Small intestine (tissue), 7 donors: Measurements from ENCODE around the gene IRS4. TPM values are rescaled to one million over a fixed set of nuclear protein-coding genes. Genes with fewer than 3 reads are reported as not detected.

ENCODE experiments used
- DNase-seq, 2 donors: peaks; one replicate each; pipeline versions ENCODE4 v3.0.0 to v3.0.0-alpha.2; 2013
- FAIRE-seq: peaks from 2 replicates; lab custom pipeline; 2012; peaks lifted over from hg19 to GRCh38; lab: Jason Lieb, UNC
- H3K27ac ChIP-seq, 3 donors: one replicate each; pipeline ENCODE4 v1.5.1; 2013; ENCODE audit warnings: low read length in 2 of 3, mild to moderate bottlenecking in 2 of 3, control low read depth in 1 of 3, inconsistent platforms in 1 of 3, low read depth in 1 of 3, moderate library complexity in 1 of 3
- H3K27me3 ChIP-seq, 3 donors: one replicate each; pipeline ENCODE4 v1.6.1; 2013; ENCODE audit warnings: low read length in 3 of 3, inconsistent platforms in 1 of 3; ENCODE audit not compliant: control insufficient read depth in 3 of 3, insufficient read depth in 3 of 3
- H3K36me3 ChIP-seq, 3 donors: one replicate each; pipeline ENCODE4 v1.6.1; 2013; ENCODE audit warnings: low read length in 3 of 3, inconsistent platforms in 1 of 3, low read depth in 1 of 3, mild to moderate bottlenecking in 1 of 3, moderate library complexity in 1 of 3; ENCODE audit not compliant: control insufficient read depth in 3 of 3, insufficient read depth in 2 of 3
- H3K4me1 ChIP-seq, 3 donors: one replicate each; pipeline ENCODE4 v1.6.1; 2013; ENCODE audit warnings: low read length in 2 of 3, inconsistent platforms in 1 of 3, low read depth in 1 of 3, mild to moderate bottlenecking in 1 of 3, moderate library complexity in 1 of 3; ENCODE audit not compliant: control insufficient read depth in 3 of 3, insufficient read depth in 2 of 3
- H3K4me3 ChIP-seq, 3 donors: one replicate each; pipeline ENCODE4 v1.5.1; 2013; ENCODE audit warnings: low read length in 3 of 3, control low read depth in 1 of 3, inconsistent platforms in 1 of 3, low read depth in 1 of 3, mild to moderate bottlenecking in 1 of 3, moderate library complexity in 1 of 3
- H3K9me3 ChIP-seq, 2 donors: one replicate each; pipeline ENCODE4 v1.6.1; 2013; ENCODE audit warnings: low read depth in 1 of 2, low read length in 1 of 2; ENCODE audit not compliant: control insufficient read depth in 2 of 2, insufficient read depth in 1 of 2
- WGBS, 3 donors: extraction: QIAGEN DNeasy Blood & Tissue Kit; methylation state at CpG; one replicate each; pipeline ENCODE4 v1.1.7; 2013; 5-methylcytosine and 5-hydroxymethylcytosine counted together
- polyA plus RNA-seq, 4 donors: library from polyadenylated mRNA; stranded (reverse) in 3 of 4; unstranded in 1 of 4; fragments of 200-250 nt in 3 of 4; fragments of 120-200 nt in 1 of 4; gene quantifications; one replicate each; pipeline versions ENCODE4 v1.2.1 to v1.2.3, GENCODE V29; 2013
- donor health status: healthy with polysubstance abuse.
- donor health status: control.
- donor health status: control.
- donor health status: Bipolar disorder and iron deficiency.
- donor health status: healthy.

The IRS4 gene
- polyA plus RNA-seq, 4 donors: 0.04 TPM; not detected in 3

DNA sequence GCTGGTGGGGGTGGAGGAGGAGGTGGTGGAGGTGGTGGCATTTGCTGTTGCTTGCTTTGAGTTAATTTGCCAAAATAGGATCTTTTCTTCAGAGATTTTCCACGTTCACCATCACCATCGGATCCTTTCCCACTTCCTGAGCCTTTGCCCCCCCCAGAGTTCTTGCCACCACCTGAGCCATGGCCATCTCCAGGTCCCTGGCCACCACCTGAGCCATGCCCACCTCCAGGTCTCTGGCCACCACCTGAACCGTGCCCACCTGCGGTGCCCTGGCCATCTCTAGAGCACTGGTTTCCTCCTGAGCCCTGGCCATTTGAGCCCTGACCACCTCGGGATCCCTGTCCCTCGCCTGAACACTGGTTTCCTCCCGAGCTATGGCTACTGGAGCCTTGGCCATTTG is 1.9 kb downstream of the IRS4 start:
- Histone ChIP-seq H3K27me3 (peaks cover 0 to 68% (median 10%) of the 10 kb centered on the region in 3 donors), H3K4me1 (no peaks in the 10 kb centered on the region), H3K9me3 (no peaks in the 10 kb centered on the region), H3K4me3 (no peak overlapping the region), H3K36me3 (no peaks in the 10 kb centered on the region), H3K27ac (no peak overlapping the region)
- 64 to 78% (median 64%) methylated on average over 6 to 7 of the region's 7 CpGs for WGBS, 3 donors
- DNase-seq (no peak), FAIRE-seq (no peak)

DNA sequence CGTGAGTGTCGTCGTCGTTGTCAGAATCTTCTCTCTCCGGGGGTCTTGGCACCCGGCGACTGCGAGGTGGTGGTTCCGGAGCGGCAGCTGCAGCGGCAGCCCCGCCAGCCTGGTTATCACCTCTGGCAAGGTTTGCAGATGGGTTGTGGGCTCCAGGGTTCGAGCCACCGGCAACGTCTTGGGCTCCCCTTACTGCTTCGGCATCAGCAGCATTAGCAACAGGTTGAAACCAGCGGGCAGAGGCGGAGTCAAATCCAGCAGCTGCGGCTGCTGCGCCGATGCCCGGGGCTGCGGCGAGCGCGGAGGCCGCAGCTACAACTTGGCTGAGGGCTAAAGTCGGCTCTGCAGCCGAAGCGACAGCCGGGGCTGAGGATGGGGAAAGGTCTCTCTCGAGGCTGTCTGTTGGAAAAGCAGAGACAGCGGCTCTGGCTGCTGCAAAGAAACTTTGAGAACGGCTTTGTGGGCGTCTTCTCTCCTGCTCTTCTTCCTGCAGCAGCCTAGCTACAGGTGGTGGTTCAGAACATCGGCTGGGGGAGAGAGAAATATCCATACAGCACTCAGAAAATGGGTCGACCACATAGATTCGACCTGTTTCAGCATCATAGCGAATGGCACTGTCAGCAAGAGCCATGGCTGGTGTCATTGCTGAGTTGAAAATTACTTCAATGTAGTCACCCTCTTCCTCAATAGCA is 3.6 kb downstream of the IRS4 start:
- H3K9me3 ChIP-seq: no peaks in the 10 kb centered on the region
- H3K4me3 ChIP-seq: no peak overlapping the region
- no peak overlapping the region for H3K27ac ChIP-seq
- H3K27me3 ChIP-seq: peaks cover 0 to 60% (median 10%) of the 10 kb centered on the region in 3 donors
- DNase-seq (peak in 1 of 2 donors; percentile 2), FAIRE-seq (no peak)
- H3K4me1 ChIP-seq: no peaks in the 10 kb centered on the region
- no peaks in the 10 kb centered on the region for H3K36me3 ChIP-seq
- WGBS, 3 donors: 5 to 35% (median 15%) methylated on average over 39 of the region's 39 CpGs

DNA sequence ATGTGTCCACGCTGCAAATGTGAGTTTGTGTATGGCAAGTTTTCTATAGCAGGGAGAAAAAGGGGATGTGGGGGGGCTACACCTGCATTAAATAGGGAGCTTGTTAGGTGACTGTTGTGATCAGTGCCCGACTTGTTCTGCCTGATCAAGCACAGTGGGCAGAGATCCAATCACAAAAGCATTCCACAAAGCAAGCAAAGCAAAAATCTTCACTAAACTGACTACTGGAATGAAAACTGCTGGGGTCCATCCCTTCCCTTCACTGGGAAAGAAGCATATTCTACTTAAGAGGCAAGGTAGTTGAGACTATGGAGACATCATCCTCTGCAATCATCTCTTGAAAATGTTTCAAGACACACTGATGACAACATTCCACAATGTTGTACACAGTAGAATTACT is 5.2 kb downstream of the IRS4 start:
- 9 to 16% (median 14%) methylated on average over 2 of the region's 2 CpGs for WGBS, 3 donors
- Histone ChIP-seq H3K4me3 (no peak overlapping the region), H3K4me1 (no peaks in the 10 kb centered on the region), H3K27ac (no peak overlapping the region), H3K27me3 (peaks cover 0 to 44% (median 4%) of the 10 kb centered on the region in 3 donors), H3K36me3 (no peaks in the 10 kb centered on the region), H3K9me3 (no peaks in the 10 kb centered on the region)
- DNase-seq (no peak), FAIRE-seq (no peak)

- 65 to 93% (median 74%) methylated on average over 3 of the region's 3 CpGs for WGBS, 3 donors
- H3K4me1 ChIP-seq: no peaks in the 10 kb centered on the region
- FAIRE-seq (no peak), DNase-seq (no peak)
- H3K9me3 ChIP-seq: no peaks in the 10 kb centered on the region
- H3K36me3 ChIP-seq: no peaks in the 10 kb centered on the region
- H3K4me3 ChIP-seq: no peak overlapping the region
- peaks cover 0 to 8% (median 0%) of the 10 kb centered on the region in 3 donors for H3K27me3 ChIP-seq
- no peak overlapping the region for H3K27ac ChIP-seq
Observed at GRCh38 chrX:108726748-108727147, 9.6 kb downstream of the IRS4 start.

GRCh38 chrX:108722561-108722960 is 13.8 kb downstream of the IRS4 start:
- Histone ChIP-seq H3K4me1 (no peaks in the 10 kb centered on the region), H3K27me3 (no peaks in the 10 kb centered on the region), H3K27ac (no peak overlapping the region), H3K4me3 (no peak overlapping the region), H3K9me3 (no peaks in the 10 kb centered on the region), H3K36me3 (no peaks in the 10 kb centered on the region)
- 64 to 75% (median 66%) methylated on average over 2 of the region's 2 CpGs for WGBS, 3 donors
- no peak for DNase-seq
- no peak for FAIRE-seq

- Histone ChIP-seq H3K4me3 (no peak overlapping the region), H3K27me3 (no peaks in the 10 kb centered on the region), H3K9me3 (no peaks in the 10 kb centered on the region), H3K27ac (no peak overlapping the region), H3K36me3 (no peaks in the 10 kb centered on the region), H3K4me1 (no peaks in the 10 kb centered on the region)
- DNase-seq (no peak), FAIRE-seq (no peak)
- WGBS, 3 donors: 56 to 78% (median 60%) methylated on average over 1 of the region's 1 CpG
Observed at GRCh38 chrX:108712886-108713285, 23.5 kb downstream of the IRS4 start.

DNA sequence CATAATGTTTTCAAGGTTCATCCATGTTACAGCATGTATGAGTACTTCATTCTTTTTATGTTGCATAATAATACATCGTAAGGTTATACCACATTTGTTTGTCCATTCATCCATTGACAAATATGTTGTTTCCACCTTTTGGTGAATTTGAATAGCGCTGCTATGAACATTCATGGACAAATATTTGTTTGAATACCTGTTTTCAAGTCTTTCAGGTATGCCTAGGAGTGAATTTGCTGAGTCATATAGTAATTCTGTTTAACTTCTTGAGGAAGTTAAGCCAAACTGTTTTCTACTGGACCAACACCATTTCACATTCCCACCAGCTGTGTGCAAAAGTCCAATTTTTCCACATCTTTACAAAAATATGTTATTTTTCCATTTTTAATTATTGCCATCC is 31.5 kb downstream of the IRS4 start:
- no peak overlapping the region for H3K4me3 ChIP-seq
- no peaks in the 10 kb centered on the region for H3K4me1 ChIP-seq
- 78 to 87% (median 79%) methylated on average over 2 of the region's 2 CpGs for WGBS, 3 donors
- no peaks in the 10 kb centered on the region for H3K9me3 ChIP-seq
- FAIRE-seq (no peak), DNase-seq (no peak)
- no peak overlapping the region for H3K27ac ChIP-seq
- H3K27me3 ChIP-seq: no peaks in the 10 kb centered on the region
- no peaks in the 10 kb centered on the region for H3K36me3 ChIP-seq

DNA sequence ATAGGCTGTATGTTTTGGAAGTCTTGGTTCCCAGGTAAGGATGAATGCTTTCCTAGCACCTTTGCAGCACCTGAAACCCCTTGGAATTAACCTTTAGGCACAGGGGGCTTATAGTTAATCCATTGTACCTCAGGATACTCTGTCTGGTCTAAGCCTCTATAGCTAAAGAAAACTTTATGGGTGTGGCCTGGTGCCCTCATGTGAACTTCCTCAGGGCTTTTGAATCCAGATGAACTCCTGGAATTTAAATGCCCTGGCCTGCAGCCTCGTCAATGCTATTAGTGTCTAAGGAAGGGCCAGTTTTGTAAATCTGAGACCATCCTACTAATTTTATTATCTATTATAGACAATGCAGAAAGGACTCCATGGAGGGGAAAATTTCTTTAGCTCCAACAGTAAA is 33.8 kb downstream of the IRS4 start:
- H3K36me3 ChIP-seq: no peaks in the 10 kb centered on the region
- DNase-seq: no peak
- no peaks in the 10 kb centered on the region for H3K9me3 ChIP-seq
- H3K4me3 ChIP-seq: no peak overlapping the region
- H3K27me3 ChIP-seq: no peaks in the 10 kb centered on the region
- H3K27ac ChIP-seq: no peak overlapping the region
- 6 to 20% (median 7%) methylated on average over 1 of the region's 1 CpG for WGBS, 3 donors
- H3K4me1 ChIP-seq: no peaks in the 10 kb centered on the region
- FAIRE-seq: no peak

- WGBS, 3 donors: 53 to 81% (median 74%) methylated on average over 2 of the region's 2 CpGs
- DNase-seq: no peak
- no peak overlapping the region for H3K27ac ChIP-seq
- no peaks in the 10 kb centered on the region for H3K36me3 ChIP-seq
- H3K4me3 ChIP-seq: no peak overlapping the region
- no peak for FAIRE-seq
- H3K27me3 ChIP-seq: no peaks in the 10 kb centered on the region
- no peaks in the 10 kb centered on the region for H3K4me1 ChIP-seq
- no peaks in the 10 kb centered on the region for H3K9me3 ChIP-seq
Observed at GRCh38 chrX:108701633-108702032, 34.7 kb downstream of the IRS4 start.
